Measurements from ENCODE around the gene TAB2. TPM values are rescaled to one million over a fixed set of nuclear protein-coding genes. Genes with fewer than 3 reads are reported as not detected.

TAB2 gene
- total RNA-seq, 2 donors from 2014 or later: 118 to 125 TPM

- DNase-seq (no peak), ATAC-seq (replicated peaks in 1 of 2) (no peak)
- H3K36me3 Mint-ChIP-seq (ENCODE audit: insufficient read depth in 2 of 2): no peaks in the 10 kb centered on the region
- peaks cover 17% of the 10 kb centered on the region for H3K4me1 Mint-ChIP-seq (ENCODE audit: low read depth)
- H3K27me3 Mint-ChIP-seq (ENCODE audit: low read depth): no peaks in the 10 kb centered on the region
- no peak overlapping the region for H3K27ac Mint-ChIP-seq
- H3K4me3 Mint-ChIP-seq: no peak overlapping the region
- H3K9me3 Mint-ChIP-seq: no peaks in the 10 kb centered on the region
Observed at GRCh38 chr6:149289192-149289781, 28.2 kb upstream of the TAB2 start.

GRCh38 chr6:149289966-149290365 is 27.5 kb upstream of the TAB2 start:
- Mint-ChIP-seq H3K4me1 (ENCODE audit: low read depth) (peaks cover 10% of the 10 kb centered on the region), H3K27ac (no peak overlapping the region), H3K4me3 (no peak overlapping the region), H3K27me3 (ENCODE audit: low read depth) (no peaks in the 10 kb centered on the region), H3K9me3 (no peaks in the 10 kb centered on the region), H3K36me3 (ENCODE audit: insufficient read depth in 2 of 2) (no peaks in the 10 kb centered on the region)
- no peak for ATAC-seq (replicated peaks in 1 of 2)
- no peak for DNase-seq

- Mint-ChIP-seq H3K27ac (no peak overlapping the region), H3K4me3 (no peak overlapping the region), H3K4me1 (ENCODE audit: low read depth) (peaks cover 4% of the 10 kb centered on the region), H3K9me3 (peaks cover 0 to 1% of the 10 kb centered on the region in 2 donors), H3K36me3 (ENCODE audit: insufficient read depth in 2 of 2) (no peaks in the 10 kb centered on the region), H3K27me3 (ENCODE audit: low read depth) (no peaks in the 10 kb centered on the region)
- no peak for ATAC-seq (replicated peaks in 1 of 2)
- DNase-seq: no peak
Observed at GRCh38 chr6:149293244-149293643, 24.3 kb upstream of the TAB2 start.

- peaks cover 4% of the 10 kb centered on the region for H3K4me1 Mint-ChIP-seq (ENCODE audit: low read depth)
- H3K27ac Mint-ChIP-seq: no peak overlapping the region
- DNase-seq (no peak), ATAC-seq (replicated peaks in 1 of 2) (no peak)
- H3K4me3 Mint-ChIP-seq: no peak overlapping the region
- no peaks in the 10 kb centered on the region for H3K27me3 Mint-ChIP-seq (ENCODE audit: low read depth)
- H3K9me3 Mint-ChIP-seq: peaks cover 0 to 1% of the 10 kb centered on the region in 2 donors
- no peaks in the 10 kb centered on the region for H3K36me3 Mint-ChIP-seq (ENCODE audit: insufficient read depth in 2 of 2)
Observed at GRCh38 chr6:149300563-149300962, 16.9 kb upstream of the TAB2 start.

- Mint-ChIP-seq H3K27ac (no peak overlapping the region), H3K36me3 (ENCODE audit: insufficient read depth in 2 of 2) (no peaks in the 10 kb centered on the region), H3K27me3 (ENCODE audit: low read depth) (no peaks in the 10 kb centered on the region), H3K4me3 (no peak overlapping the region), H3K9me3 (no peaks in the 10 kb centered on the region), H3K4me1 (ENCODE audit: low read depth) (peaks cover 4% of the 10 kb centered on the region)
- ATAC-seq (replicated peaks in 1 of 2) (no peak), DNase-seq (no peak)
Observed at GRCh38 chr6:149302723-149303122, 14.8 kb upstream of the TAB2 start.

DNA sequence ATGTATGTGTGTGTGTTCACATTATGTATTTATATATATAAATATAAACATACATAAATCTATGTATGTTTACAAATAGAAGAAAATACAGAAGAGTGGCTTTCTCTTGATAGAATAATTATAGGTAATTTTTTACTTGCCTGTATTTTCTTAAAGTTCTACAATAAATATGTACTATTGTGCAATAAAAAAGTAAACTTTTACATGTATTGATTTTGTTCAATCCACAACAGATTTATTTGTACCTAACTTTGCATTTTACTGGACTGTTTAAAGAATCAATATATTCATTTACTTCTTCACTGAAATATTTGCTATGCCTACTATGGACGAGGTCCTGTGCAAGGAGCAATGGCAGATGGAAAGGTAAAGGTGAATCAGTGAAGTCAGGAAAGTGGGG is 14.0 kb upstream of the TAB2 start:
- Mint-ChIP-seq H3K4me1 (ENCODE audit: low read depth) (peaks cover 4% of the 10 kb centered on the region), H3K27me3 (ENCODE audit: low read depth) (no peaks in the 10 kb centered on the region), H3K4me3 (no peak overlapping the region), H3K36me3 (ENCODE audit: insufficient read depth in 2 of 2) (no peaks in the 10 kb centered on the region), H3K27ac (no peak overlapping the region), H3K9me3 (no peaks in the 10 kb centered on the region)
- DNase-seq: no peak
- no peak for ATAC-seq (replicated peaks in 1 of 2)

- no peak overlapping the region for H3K27ac Mint-ChIP-seq
- H3K9me3 Mint-ChIP-seq: no peaks in the 10 kb centered on the region
- no peaks in the 10 kb centered on the region for H3K27me3 Mint-ChIP-seq (ENCODE audit: low read depth)
- no peaks in the 10 kb centered on the region for H3K36me3 Mint-ChIP-seq (ENCODE audit: insufficient read depth in 2 of 2)
- no peak overlapping the region for H3K4me3 Mint-ChIP-seq
- ATAC-seq (replicated peaks in 1 of 2) (no peak), DNase-seq (no peak)
- peaks cover 4% of the 10 kb centered on the region for H3K4me1 Mint-ChIP-seq (ENCODE audit: low read depth)
Observed at GRCh38 chr6:149305372-149305771, 12.1 kb upstream of the TAB2 start.

- H3K36me3 Mint-ChIP-seq (ENCODE audit: insufficient read depth in 2 of 2): no peaks in the 10 kb centered on the region
- ATAC-seq (replicated peaks in 1 of 2) (no peak), DNase-seq (no peak)
- H3K27me3 Mint-ChIP-seq (ENCODE audit: low read depth): no peaks in the 10 kb centered on the region
- H3K4me1 Mint-ChIP-seq (ENCODE audit: low read depth): peaks cover 4% of the 10 kb centered on the region
- no peaks in the 10 kb centered on the region for H3K9me3 Mint-ChIP-seq
- no peak overlapping the region for H3K27ac Mint-ChIP-seq
- no peak overlapping the region for H3K4me3 Mint-ChIP-seq
Observed at GRCh38 chr6:149306967-149307366, 10.5 kb upstream of the TAB2 start.

GRCh38 chr6:149311293-149311692 is 6.2 kb upstream of the TAB2 start:
- Mint-ChIP-seq H3K27ac (no peak overlapping the region), H3K4me1 (ENCODE audit: low read depth) (peaks cover 14% of the 10 kb centered on the region), H3K36me3 (ENCODE audit: insufficient read depth in 2 of 2) (peaks cover 0 to 2% of the 10 kb centered on the region in 2 donors), H3K27me3 (ENCODE audit: low read depth) (no peaks in the 10 kb centered on the region), H3K4me3 (no peak overlapping the region), H3K9me3 (no peaks in the 10 kb centered on the region)
- DNase-seq (no peak), ATAC-seq (replicated peaks in 1 of 2) (no peak)

GRCh38 chr6:149311766-149312165 is 5.7 kb upstream of the TAB2 start:
- DNase-seq (no peak), ATAC-seq (replicated peaks in 1 of 2) (no peak)
- Mint-ChIP-seq H3K4me1 (ENCODE audit: low read depth) (peaks cover 14% of the 10 kb centered on the region), H3K4me3 (no peak overlapping the region), H3K9me3 (no peaks in the 10 kb centered on the region), H3K27ac (no peak overlapping the region), H3K27me3 (ENCODE audit: low read depth) (no peaks in the 10 kb centered on the region), H3K36me3 (ENCODE audit: insufficient read depth in 2 of 2) (peaks cover 0 to 2% of the 10 kb centered on the region in 2 donors)

DNA sequence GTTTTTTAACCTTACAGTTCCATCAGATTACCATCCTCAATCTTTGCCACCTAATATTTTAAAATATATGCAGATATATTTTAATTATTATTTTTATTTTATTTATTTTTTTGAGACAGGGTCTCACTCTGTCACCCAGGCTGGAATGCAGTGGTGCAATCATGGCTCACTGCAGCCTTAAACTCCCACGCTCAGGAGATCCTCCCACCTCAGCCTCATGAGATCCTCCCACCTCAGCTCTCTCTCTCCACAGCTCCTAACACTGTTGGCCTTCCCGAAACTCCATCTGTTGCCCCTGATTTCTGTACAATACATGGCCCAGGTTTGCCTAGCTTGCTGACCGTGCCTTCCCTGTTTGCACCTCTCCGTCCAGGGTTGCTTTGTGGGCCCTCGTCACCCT is 4.4 kb upstream of the TAB2 start:
- H3K9me3 Mint-ChIP-seq: no peaks in the 10 kb centered on the region
- H3K27me3 Mint-ChIP-seq (ENCODE audit: low read depth): no peaks in the 10 kb centered on the region
- H3K36me3 Mint-ChIP-seq (ENCODE audit: insufficient read depth in 2 of 2): peaks cover 2% of the 10 kb centered on the region in 2 donors
- H3K4me1 Mint-ChIP-seq (ENCODE audit: low read depth): peaks cover 14% of the 10 kb centered on the region
- ATAC-seq (replicated peaks in 1 of 2) (no peak), DNase-seq (no peak)
- H3K4me3 Mint-ChIP-seq: no peak overlapping the region
- no peak overlapping the region for H3K27ac Mint-ChIP-seq

GRCh38 chr6:149313861-149314260 is 3.7 kb upstream of the TAB2 start:
- H3K36me3 Mint-ChIP-seq (ENCODE audit: insufficient read depth in 2 of 2): peaks cover 6% of the 10 kb centered on the region in 2 donors
- peaks cover 14% of the 10 kb centered on the region for H3K4me1 Mint-ChIP-seq (ENCODE audit: low read depth)
- no peak overlapping the region for H3K27ac Mint-ChIP-seq
- no peak overlapping the region for H3K4me3 Mint-ChIP-seq
- ATAC-seq (replicated peaks in 1 of 2): no peak
- DNase-seq: no peak
- no peaks in the 10 kb centered on the region for H3K27me3 Mint-ChIP-seq (ENCODE audit: low read depth)
- H3K9me3 Mint-ChIP-seq: no peaks in the 10 kb centered on the region

- DNase-seq (no peak), ATAC-seq (replicated peaks in 1 of 2) (no peak)
- H3K27ac Mint-ChIP-seq: no peak overlapping the region
- no peaks in the 10 kb centered on the region for H3K9me3 Mint-ChIP-seq
- H3K4me1 Mint-ChIP-seq (ENCODE audit: low read depth): peaks cover 14% of the 10 kb centered on the region
- no peaks in the 10 kb centered on the region for H3K27me3 Mint-ChIP-seq (ENCODE audit: low read depth)
- peaks cover 9 to 12% of the 10 kb centered on the region in 2 donors for H3K36me3 Mint-ChIP-seq (ENCODE audit: insufficient read depth in 2 of 2)
- no peak overlapping the region for H3K4me3 Mint-ChIP-seq
Observed at GRCh38 chr6:149314325-149314905, 3.1 kb upstream of the TAB2 start.

- DNase-seq (no peak), ATAC-seq (replicated peaks in 1 of 2) (no peak)
- no peaks in the 10 kb centered on the region for H3K27me3 Mint-ChIP-seq (ENCODE audit: low read depth)
- H3K36me3 Mint-ChIP-seq (ENCODE audit: insufficient read depth in 2 of 2): peaks cover 10 to 13% of the 10 kb centered on the region in 2 donors
- H3K27ac Mint-ChIP-seq: peak overlapping the region; percentile 94
- peaks cover 29% of the 10 kb centered on the region for H3K4me1 Mint-ChIP-seq (ENCODE audit: low read depth)
- H3K4me3 Mint-ChIP-seq: peak overlapping the region; percentile 81 to 93
- no peaks in the 10 kb centered on the region for H3K9me3 Mint-ChIP-seq
Observed at GRCh38 chr6:149316108-149316727, 1.3 kb upstream of the TAB2 start.
